ENCODE data around the gene BAAT.

BAAT gene

DNA sequence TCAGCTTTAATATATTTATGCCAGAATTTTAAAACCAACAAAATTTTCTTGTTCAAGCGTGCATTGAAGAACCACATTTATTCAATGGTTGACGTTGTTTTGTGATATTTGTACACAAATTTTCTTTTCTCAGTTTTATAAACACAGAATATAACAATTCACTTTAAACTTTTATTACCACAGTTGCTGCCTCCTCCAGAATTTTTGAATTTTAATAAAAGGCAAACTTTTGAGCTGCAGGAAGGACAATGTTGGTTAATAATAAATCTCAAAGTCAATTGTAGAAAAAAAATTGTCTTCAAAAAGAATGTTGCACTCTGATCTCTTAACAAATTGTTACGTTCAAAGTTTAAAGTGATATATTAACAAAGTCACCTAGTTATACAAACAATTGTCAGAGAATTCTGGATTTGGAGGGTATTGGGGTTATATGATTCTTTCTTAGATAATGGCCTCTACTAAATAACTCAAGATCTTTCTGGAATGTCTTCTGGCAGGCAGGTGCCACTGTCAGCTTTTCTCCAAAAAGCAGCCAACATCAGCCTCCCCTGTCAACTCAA, 60.5 kb downstream of the BAAT start:
- H3K4me1 ChIP-seq (ENCODE audit: control insufficient read depth, insufficient read depth, low read length) = no peaks in the 10 kb centered on the region
- WGBS, 2 experiments = 100% methylated on average over 2 of the region's 3 CpGs; no CpG with 5 or more reads in 1 of the 2 experiments

GRCh38 chr9:101323129-101323528, 61.7 kb downstream of the BAAT start:
- Histone ChIP-seq H3K27ac (ENCODE audit: insufficient read depth, low read depth, low read length, poor library complexity, severe bottlenecking) (no peak overlapping the region), H3K4me1 (ENCODE audit: control insufficient read depth, insufficient read depth, low read length) (no peaks in the 10 kb centered on the region), H3K9me3 (ENCODE audit: control insufficient read depth, low read length) (no peaks in the 10 kb centered on the region), H3K36me3 (ENCODE audit: control insufficient read depth, insufficient read depth, low read length) (no peaks in the 10 kb centered on the region), H3K27me3 (ENCODE audit: control insufficient read depth, insufficient read depth, low read length, poor library complexity, severe bottlenecking) (no peaks in the 10 kb centered on the region), H3K4me3 (ENCODE audit: insufficient read depth, low read depth, low read length) (no peak overlapping the region)
- WGBS, 2 experiments = 88 to 96% methylated on average over 3 of the region's 3 CpGs

More for the DNA sequence above, 60.5 kb downstream of the BAAT start:
- H3K9me3 ChIP-seq (ENCODE audit: control insufficient read depth, low read length) = no peaks in the 10 kb centered on the region
- H3K27ac ChIP-seq (ENCODE audit: insufficient read depth, low read depth, low read length, poor library complexity, severe bottlenecking) = no peak overlapping the region
- H3K4me3 ChIP-seq (ENCODE audit: insufficient read depth, low read depth, low read length) = no peak overlapping the region
- H3K27me3 ChIP-seq (ENCODE audit: control insufficient read depth, insufficient read depth, low read length, poor library complexity, severe bottlenecking) = no peaks in the 10 kb centered on the region
- H3K36me3 ChIP-seq (ENCODE audit: control insufficient read depth, insufficient read depth, low read length) = no peaks in the 10 kb centered on the region

GRCh38 chr9:101317735-101318134, 67.1 kb downstream of the BAAT start:
- Histone ChIP-seq H3K27ac (ENCODE audit: insufficient read depth, low read depth, low read length, poor library complexity, severe bottlenecking) (no peak overlapping the region), H3K4me3 (ENCODE audit: insufficient read depth, low read depth, low read length) (no peak overlapping the region), H3K9me3 (ENCODE audit: control insufficient read depth, low read length) (no peaks in the 10 kb centered on the region), H3K36me3 (ENCODE audit: control insufficient read depth, insufficient read depth, low read length) (no peaks in the 10 kb centered on the region), H3K27me3 (ENCODE audit: control insufficient read depth, insufficient read depth, low read length, poor library complexity, severe bottlenecking) (no peaks in the 10 kb centered on the region), H3K4me1 (ENCODE audit: control insufficient read depth, insufficient read depth, low read length) (no peaks in the 10 kb centered on the region)

DNA sequence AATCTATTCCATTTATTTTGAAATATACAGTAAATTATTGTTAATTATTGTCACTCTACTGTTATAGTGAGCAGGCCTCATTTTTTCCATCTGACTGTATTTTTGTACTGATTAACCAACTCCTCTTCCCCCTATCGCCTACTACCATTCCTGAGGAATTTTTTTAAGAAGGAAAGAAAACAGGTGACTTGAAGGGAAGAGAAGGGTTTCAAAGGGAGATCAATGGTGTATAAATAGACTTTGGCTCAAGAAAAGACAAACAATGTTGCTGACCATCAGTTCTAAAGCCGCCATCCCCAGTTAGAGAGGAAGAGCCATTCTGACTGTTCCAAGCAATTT, 69.7 kb downstream of the BAAT start:
- Histone ChIP-seq H3K4me3 (ENCODE audit: insufficient read depth, low read depth, low read length) (no peak overlapping the region), H3K4me1 (ENCODE audit: control insufficient read depth, insufficient read depth, low read length) (no peaks in the 10 kb centered on the region), H3K9me3 (ENCODE audit: control insufficient read depth, low read length) (no peaks in the 10 kb centered on the region), H3K36me3 (ENCODE audit: control insufficient read depth, insufficient read depth, low read length) (no peaks in the 10 kb centered on the region), H3K27me3 (ENCODE audit: control insufficient read depth, insufficient read depth, low read length, poor library complexity, severe bottlenecking) (no peaks in the 10 kb centered on the region), H3K27ac (ENCODE audit: insufficient read depth, low read depth, low read length, poor library complexity, severe bottlenecking) (no peak overlapping the region)
- 97 to 100% methylated on average over 1 to 2 of the region's 2 CpGs for WGBS, 2 experiments

- WGBS, 2 experiments = 92 to 94% methylated on average over 8 of the region's 8 CpGs
- H3K27me3 ChIP-seq (ENCODE audit: control insufficient read depth, insufficient read depth, low read length, poor library complexity, severe bottlenecking) = no peaks in the 10 kb centered on the region
- H3K9me3 ChIP-seq (ENCODE audit: control insufficient read depth, low read length) = no peaks in the 10 kb centered on the region
- H3K4me3 ChIP-seq (ENCODE audit: insufficient read depth, low read depth, low read length) = no peak overlapping the region
- no peaks in the 10 kb centered on the region for H3K4me1 ChIP-seq (ENCODE audit: control insufficient read depth, insufficient read depth, low read length)
- H3K27ac ChIP-seq (ENCODE audit: insufficient read depth, low read depth, low read length, poor library complexity, severe bottlenecking) = no peak overlapping the region
- H3K36me3 ChIP-seq (ENCODE audit: control insufficient read depth, insufficient read depth, low read length) = no peaks in the 10 kb centered on the region
Measured at GRCh38 chr9:101312661-101313060, 72.1 kb downstream of the BAAT start.

DNA sequence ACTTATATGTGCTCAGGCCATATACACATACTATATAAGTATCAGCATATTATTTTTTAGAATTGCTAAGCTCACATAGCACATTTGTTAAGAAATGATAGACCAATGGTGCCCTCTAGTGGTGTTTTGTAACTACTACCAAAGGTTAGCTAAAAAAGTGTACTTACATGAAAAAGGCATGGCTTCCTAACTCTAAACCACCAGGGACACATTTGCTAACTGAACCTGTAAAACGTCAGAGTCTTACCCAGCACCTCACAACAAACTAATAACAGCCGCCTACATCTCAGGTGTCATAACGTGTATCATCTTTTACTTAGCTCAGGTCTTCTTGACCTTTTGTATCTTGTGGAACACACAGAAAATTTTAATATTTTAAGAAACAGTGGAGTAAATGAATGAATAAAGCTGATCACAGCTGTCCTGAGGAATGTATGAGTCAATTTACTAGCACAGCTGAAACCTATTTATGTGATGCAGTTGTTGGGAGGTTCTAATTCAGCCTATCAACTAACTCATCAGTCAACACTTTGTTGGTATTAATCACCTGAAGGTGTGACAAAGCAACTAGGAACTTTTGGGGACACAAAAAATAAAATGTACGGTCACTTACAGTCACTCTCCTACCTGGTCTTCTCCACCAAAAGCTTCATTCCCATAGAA, 72.9 kb downstream of the BAAT start:
- 28 to 32% methylated on average over 4 of the region's 4 CpGs for WGBS, 2 experiments
- no peak overlapping the region for H3K4me3 ChIP-seq (ENCODE audit: insufficient read depth, low read depth, low read length)

DNA sequence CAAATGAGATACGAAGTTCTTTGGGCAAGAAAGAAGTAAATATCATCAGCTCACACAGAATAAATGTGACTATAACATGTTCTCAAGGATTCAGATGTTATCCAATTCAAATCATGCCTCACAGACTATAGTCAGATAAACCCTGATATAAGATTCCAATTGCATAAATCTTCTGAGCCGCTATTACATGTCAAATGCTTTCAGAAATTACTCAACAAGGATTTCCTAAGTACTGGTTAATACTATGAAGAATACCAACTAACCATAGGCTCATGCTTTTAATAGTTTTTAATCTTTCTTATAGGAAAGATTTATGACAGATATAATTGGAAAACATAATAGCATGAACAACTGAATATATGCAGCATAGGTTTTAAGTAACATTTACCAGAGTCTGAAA, 73.6 kb downstream of the BAAT start:
- Histone ChIP-seq H3K9me3 (ENCODE audit: control insufficient read depth, low read length) (no peaks in the 10 kb centered on the region), H3K27me3 (ENCODE audit: control insufficient read depth, insufficient read depth, low read length, poor library complexity, severe bottlenecking) (no peaks in the 10 kb centered on the region), H3K4me1 (ENCODE audit: control insufficient read depth, insufficient read depth, low read length) (no peaks in the 10 kb centered on the region), H3K4me3 (ENCODE audit: insufficient read depth, low read depth, low read length) (no peak overlapping the region), H3K27ac (ENCODE audit: insufficient read depth, low read depth, low read length, poor library complexity, severe bottlenecking) (no peak overlapping the region), H3K36me3 (ENCODE audit: control insufficient read depth, insufficient read depth, low read length) (no peaks in the 10 kb centered on the region)
- WGBS, 2 experiments = 66% methylated on average over 2 of the region's 2 CpGs

More for the DNA sequence above, 72.9 kb downstream of the BAAT start:
- no peaks in the 10 kb centered on the region for H3K36me3 ChIP-seq (ENCODE audit: control insufficient read depth, insufficient read depth, low read length)
- no peaks in the 10 kb centered on the region for H3K27me3 ChIP-seq (ENCODE audit: control insufficient read depth, insufficient read depth, low read length, poor library complexity, severe bottlenecking)
- H3K9me3 ChIP-seq (ENCODE audit: control insufficient read depth, low read length) = no peaks in the 10 kb centered on the region
- H3K27ac ChIP-seq (ENCODE audit: insufficient read depth, low read depth, low read length, poor library complexity, severe bottlenecking) = no peak overlapping the region
- no peaks in the 10 kb centered on the region for H3K4me1 ChIP-seq (ENCODE audit: control insufficient read depth, insufficient read depth, low read length)
